HEK293 (cell line): ENCODE results near the gene FAM217A.
A peak's percentile ranks its signal among the peaks of the same experiment; 100 is the strongest.

Source experiments
- CTCF ChIA-PET: fragments of 350-600 bp; formaldehyde crosslinking; extraction: SDS; loops from one replicate; lab custom pipeline; 2021; ENCODE audit warnings: antibody characterized with exemption; lab: Yijun Ruan, JAX
- POLR2A ChIA-PET: fragments of 300-600 bp; formaldehyde crosslinking; extraction: SDS; loops from one replicate; lab custom pipeline; 2020; ENCODE audit warnings: antibody characterized with exemption, inconsistent platforms; lab: Yijun Ruan, JAX
- H3K27ac ChIP-seq: fragments of 200-500 bp; sonication (Bioruptor generic); 2 replicates; pipeline ENCODE4 v1.5.1; 2014; ENCODE audit warnings: low read depth, low read length, control low read depth, inconsistent platforms; ENCODE audit errors: extremely low read depth
- H3K36me3 ChIP-seq, 2 experiments: fragments of 200-500 bp in 1 of 2; sonication (Bioruptor generic) in 1 of 2; 1 replicate in 1 of 2; 2 replicates in 1 of 2; pipeline ENCODE4 v1.5.1; 2014 to 2017; ENCODE audit warnings: inconsistent platforms in 2 of 2, low read length in 2 of 2; ENCODE audit not compliant: control insufficient read depth in 2 of 2, insufficient read depth in 1 of 2
- H3K4me1 ChIP-seq: fragments of 200-500 bp; sonication (Bioruptor generic); 2 replicates; pipeline ENCODE4 v1.5.1; 2014; ENCODE audit warnings: mild to moderate bottlenecking, low read length, inconsistent platforms; ENCODE audit not compliant: control insufficient read depth, insufficient read depth
- H3K4me3 ChIP-seq: 2 replicates; pipeline ENCODE4 v1.5.1; 2011; ENCODE audit warnings: low read depth, mild to moderate bottlenecking, control low read depth, low read length, moderate library complexity
- H3K9me3 ChIP-seq: fragments of 200-500 bp; sonication (Bioruptor generic); 2 replicates; pipeline ENCODE4 v1.5.1; 2014; ENCODE audit warnings: low read depth, low read length, inconsistent platforms; ENCODE audit not compliant: control insufficient read depth, insufficient read depth
- FEZF1 ChIP-seq: fragments of 450-650 bp; formaldehyde crosslinking; IDR thresholded peaks from 2 replicates; pipeline ENCODE4 v1.5.1; 2016; ENCODE audit warnings: missing biosample characterization, missing genetic modification characterization
- GLI4 ChIP-seq: fragments of 450-650 bp; formaldehyde crosslinking; IDR thresholded peaks from 2 replicates; pipeline ENCODE4 v1.5.1; 2016; ENCODE audit warnings: missing biosample characterization, missing genetic modification characterization
- GLIS1 ChIP-seq: fragments of 450-650 bp; formaldehyde crosslinking; IDR thresholded peaks from 2 replicates; pipeline ENCODE4 v1.5.1; 2016; ENCODE audit warnings: missing biosample characterization, missing genetic modification characterization
- KLF16 ChIP-seq: fragments of 450-650 bp; formaldehyde crosslinking; IDR thresholded peaks from 2 replicates; pipeline ENCODE4 v1.5.1; 2017; ENCODE audit warnings: missing biosample characterization, missing genetic modification characterization
- KLF7 ChIP-seq: fragments of 450-650 bp; formaldehyde crosslinking; IDR thresholded peaks from 2 replicates; pipeline ENCODE4 v1.5.1; 2016; ENCODE audit warnings: missing biosample characterization, missing genetic modification characterization, borderline replicate concordance
- RBAK ChIP-seq: fragments of 450-650 bp; formaldehyde crosslinking; IDR thresholded peaks from 2 replicates; pipeline ENCODE4 v1.5.1; 2016; ENCODE audit warnings: missing biosample characterization, missing genetic modification characterization
- SP7 ChIP-seq: fragments of 450-650 bp; formaldehyde crosslinking; IDR thresholded peaks from 2 replicates; pipeline ENCODE4 v1.5.1; 2016; ENCODE audit warnings: missing biosample characterization, missing genetic modification characterization
- ZBTB7A ChIP-seq: fragments of 450-650 bp; formaldehyde crosslinking; IDR thresholded peaks from 2 replicates; pipeline ENCODE4 v1.5.1; 2016; ENCODE audit warnings: low read depth, missing biosample characterization, missing genetic modification characterization
- ZNF157 ChIP-seq: fragments of 450-650 bp; formaldehyde crosslinking; IDR thresholded peaks from 2 replicates; pipeline ENCODE4 v1.5.1; 2016; ENCODE audit warnings: missing biosample characterization, missing genetic modification characterization
- ZNF174 ChIP-seq: fragments of 450-650 bp; formaldehyde crosslinking; IDR thresholded peaks from 2 replicates; pipeline ENCODE4 v1.5.0; 2017; ENCODE audit warnings: missing biosample characterization, mild to moderate bottlenecking, missing genetic modification characterization
- ZNF488 ChIP-seq: fragments of 450-650 bp; formaldehyde crosslinking; IDR thresholded peaks from 2 replicates; pipeline ENCODE4 v1.5.1; 2016; ENCODE audit warnings: missing biosample characterization, missing genetic modification characterization
- ZNF571 ChIP-seq: fragments of 450-650 bp; formaldehyde crosslinking; IDR thresholded peaks from 2 replicates; pipeline ENCODE4 v1.5.0; 2017; ENCODE audit warnings: missing biosample characterization, missing genetic modification characterization
- ZNF654 ChIP-seq: fragments of 450-650 bp; formaldehyde crosslinking; IDR thresholded peaks from 2 replicates; pipeline ENCODE4 v1.5.1; 2016; ENCODE audit warnings: low read depth, missing biosample characterization, missing genetic modification characterization
- ZNF830 ChIP-seq: fragments of 450-650 bp; IDR thresholded peaks from 2 replicates; pipeline ENCODE4 v1.5.0; 2018; ENCODE audit warnings: missing biosample characterization, missing genetic modification characterization, low read depth, mild to moderate bottlenecking, moderate library complexity
- ZNF843 ChIP-seq: fragments of 450-650 bp; formaldehyde crosslinking; IDR thresholded peaks from 2 replicates; pipeline ENCODE4 v1.5.1; 2016; ENCODE audit warnings: missing biosample characterization, missing genetic modification characterization
- TF ChIP-seq, protein P1 (sequence below): fragments of 450-650 bp; formaldehyde crosslinking; IDR thresholded peaks from 2 replicates; pipeline ENCODE4 v1.5.1; 2016; ENCODE audit warnings: missing biosample characterization, missing genetic modification characterization
- TF ChIP-seq, protein P2 (sequence below): fragments of 450-650 bp; formaldehyde crosslinking; IDR thresholded peaks from 2 replicates; pipeline ENCODE4 v1.5.0; 2017; ENCODE audit warnings: missing biosample characterization, missing genetic modification characterization, borderline replicate concordance
- TF ChIP-seq, protein P3 (sequence below): fragments of 450-650 bp; formaldehyde crosslinking; IDR thresholded peaks from 2 replicates; pipeline ENCODE4 v1.5.1; 2016; ENCODE audit warnings: missing biosample characterization, missing genetic modification characterization

Gene FAM217A

GRCh38 chr6:4105980-4106536, 27.1 kb upstream of the FAM217A start (continued):
- TF ChIP-seq, protein P1, sequence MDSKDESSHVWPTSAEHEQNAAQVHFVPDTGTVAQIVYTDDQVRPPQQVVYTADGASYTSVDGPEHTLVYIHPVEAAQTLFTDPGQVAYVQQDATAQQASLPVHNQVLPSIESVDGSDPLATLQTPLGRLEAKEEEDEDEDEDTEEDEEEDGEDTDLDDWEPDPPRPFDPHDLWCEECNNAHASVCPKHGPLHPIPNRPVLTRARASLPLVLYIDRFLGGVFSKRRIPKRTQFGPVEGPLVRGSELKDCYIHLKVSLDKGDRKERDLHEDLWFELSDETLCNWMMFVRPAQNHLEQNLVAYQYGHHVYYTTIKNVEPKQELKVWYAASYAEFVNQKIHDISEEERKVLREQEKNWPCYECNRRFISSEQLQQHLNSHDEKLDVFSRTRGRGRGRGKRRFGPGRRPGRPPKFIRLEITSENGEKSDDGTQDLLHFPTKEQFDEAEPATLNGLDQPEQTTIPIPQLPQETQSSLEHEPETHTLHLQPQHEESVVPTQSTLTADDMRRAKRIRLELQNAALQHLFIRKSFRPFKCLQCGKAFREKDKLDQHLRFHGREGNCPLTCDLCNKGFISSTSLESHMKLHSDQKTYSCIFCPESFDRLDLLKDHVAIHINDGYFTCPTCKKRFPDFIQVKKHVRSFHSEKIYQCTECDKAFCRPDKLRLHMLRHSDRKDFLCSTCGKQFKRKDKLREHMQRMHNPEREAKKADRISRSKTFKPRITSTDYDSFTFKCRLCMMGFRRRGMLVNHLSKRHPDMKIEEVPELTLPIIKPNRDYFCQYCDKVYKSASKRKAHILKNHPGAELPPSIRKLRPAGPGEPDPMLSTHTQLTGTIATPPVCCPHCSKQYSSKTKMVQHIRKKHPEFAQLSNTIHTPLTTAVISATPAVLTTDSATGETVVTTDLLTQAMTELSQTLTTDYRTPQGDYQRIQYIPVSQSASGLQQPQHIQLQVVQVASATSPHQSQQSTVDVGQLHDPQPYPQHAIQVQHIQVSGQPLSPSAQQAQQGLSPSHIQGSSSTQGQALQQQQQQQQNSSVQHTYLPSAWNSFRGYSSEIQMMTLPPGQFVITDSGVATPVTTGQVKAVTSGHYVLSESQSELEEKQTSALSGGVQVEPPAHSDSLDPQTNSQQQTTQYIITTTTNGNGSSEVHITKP (tag by site-specific recombination) = peak; percentile 40; the same call in 1 of the 2 replicates
- TF ChIP-seq KLF16 (tag by site-specific recombination) (no peak), ZNF174 (no peak), FEZF1 (tag by site-specific recombination) (no peak)
- TF ChIP-seq, protein P2, sequence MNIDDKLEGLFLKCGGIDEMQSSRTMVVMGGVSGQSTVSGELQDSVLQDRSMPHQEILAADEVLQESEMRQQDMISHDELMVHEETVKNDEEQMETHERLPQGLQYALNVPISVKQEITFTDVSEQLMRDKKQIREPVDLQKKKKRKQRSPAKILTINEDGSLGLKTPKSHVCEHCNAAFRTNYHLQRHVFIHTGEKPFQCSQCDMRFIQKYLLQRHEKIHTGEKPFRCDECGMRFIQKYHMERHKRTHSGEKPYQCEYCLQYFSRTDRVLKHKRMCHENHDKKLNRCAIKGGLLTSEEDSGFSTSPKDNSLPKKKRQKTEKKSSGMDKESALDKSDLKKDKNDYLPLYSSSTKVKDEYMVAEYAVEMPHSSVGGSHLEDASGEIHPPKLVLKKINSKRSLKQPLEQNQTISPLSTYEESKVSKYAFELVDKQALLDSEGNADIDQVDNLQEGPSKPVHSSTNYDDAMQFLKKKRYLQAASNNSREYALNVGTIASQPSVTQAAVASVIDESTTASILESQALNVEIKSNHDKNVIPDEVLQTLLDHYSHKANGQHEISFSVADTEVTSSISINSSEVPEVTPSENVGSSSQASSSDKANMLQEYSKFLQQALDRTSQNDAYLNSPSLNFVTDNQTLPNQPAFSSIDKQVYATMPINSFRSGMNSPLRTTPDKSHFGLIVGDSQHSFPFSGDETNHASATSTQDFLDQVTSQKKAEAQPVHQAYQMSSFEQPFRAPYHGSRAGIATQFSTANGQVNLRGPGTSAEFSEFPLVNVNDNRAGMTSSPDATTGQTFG = no peak

- no peaks in the 10 kb centered on the region for H3K36me3 ChIP-seq
- ChIA-PET CTCF (no interaction called here), POLR2A (no interaction called here)
- no peak overlapping the region for H3K27ac ChIP-seq
- TF ChIP-seq ZNF843 (tag by site-specific recombination) (no peak), GLI4 (no peak), ZNF654 (tag by site-specific recombination) (no peak), ZNF571 (tag by site-specific recombination) (no peak), SP7 (tag by site-specific recombination) (no peak), ZNF488 (tag by site-specific recombination) (no peak)
- TF ChIP-seq, protein P3, sequence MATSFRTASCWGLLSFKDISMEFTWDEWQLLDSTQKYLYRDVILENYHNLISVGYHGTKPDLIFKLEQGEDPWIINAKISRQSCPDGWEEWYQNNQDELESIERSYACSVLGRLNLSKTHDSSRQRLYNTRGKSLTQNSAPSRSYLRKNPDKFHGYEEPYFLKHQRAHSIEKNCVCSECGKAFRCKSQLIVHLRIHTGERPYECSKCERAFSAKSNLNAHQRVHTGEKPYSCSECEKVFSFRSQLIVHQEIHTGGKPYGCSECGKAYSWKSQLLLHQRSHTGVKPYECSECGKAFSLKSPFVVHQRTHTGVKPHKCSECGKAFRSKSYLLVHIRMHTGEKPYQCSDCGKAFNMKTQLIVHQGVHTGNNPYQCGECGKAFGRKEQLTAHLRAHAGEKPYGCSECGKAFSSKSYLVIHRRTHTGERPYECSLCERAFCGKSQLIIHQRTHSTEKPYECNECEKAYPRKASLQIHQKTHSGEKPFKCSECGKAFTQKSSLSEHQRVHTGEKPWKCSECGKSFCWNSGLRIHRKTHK (tag by site-specific recombination) = no peak
- H3K9me3 ChIP-seq = no peaks in the 10 kb centered on the region
- H3K4me3 ChIP-seq = no peak overlapping the region
- H3K4me1 ChIP-seq = peaks cover 8% of the 10 kb centered on the region
Observed at GRCh38 chr6:4103929-4104328, 25.0 kb upstream of the FAM217A start.

DNA sequence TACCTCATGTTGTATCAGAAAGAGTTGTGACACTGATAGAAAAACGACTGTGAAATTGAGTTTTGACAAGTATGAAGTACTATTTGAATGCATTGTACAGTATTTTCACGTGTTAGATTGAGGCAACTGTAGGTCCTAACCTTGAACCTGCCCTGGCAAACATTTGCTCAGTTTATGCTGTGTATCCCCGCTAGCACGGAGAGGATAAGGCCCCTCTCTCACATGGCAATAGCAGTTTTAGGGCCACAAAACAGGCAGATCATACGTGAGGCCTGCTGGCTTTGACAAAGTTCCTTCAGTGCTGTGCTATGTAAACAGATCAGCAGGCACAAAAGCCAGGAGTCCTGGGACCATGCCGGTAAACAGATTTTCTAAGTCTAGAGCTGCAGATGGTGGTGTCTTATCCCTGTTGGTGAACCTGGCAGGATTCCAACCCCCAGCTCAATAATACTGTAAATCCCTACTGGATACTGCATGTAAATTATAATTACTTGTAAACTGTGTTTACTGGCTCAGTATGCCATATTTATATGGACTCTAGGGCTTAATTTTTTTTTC, 23.8 kb upstream of the FAM217A start:
- CTCF ChIA-PET = interaction anchor here (0.6 to 0.9 kb wide), 3 partner anchors 13 to 107 kb away, joined by 3 read pairs; no protein-coding TSS in a partner anchor
- H3K27ac ChIP-seq = no peak overlapping the region
- H3K36me3 ChIP-seq = no peaks in the 10 kb centered on the region
- H3K4me3 ChIP-seq = no peak overlapping the region
- peaks cover 4% of the 10 kb centered on the region for H3K4me1 ChIP-seq
- no peaks in the 10 kb centered on the region for H3K9me3 ChIP-seq
- POLR2A ChIA-PET = interaction anchor here (0.7 kb wide), 1 partner anchor 33 kb away, joined by 7 read pairs; the partner anchor contains the start of gene ECI2
- TF ChIP-seq KLF7 (tag by site-specific recombination) (no peak), ZNF830 (tag by site-specific recombination) (no peak), ZBTB7A (no peak), RBAK (tag by site-specific recombination) (no peak), GLIS1 (no peak), ZNF157 (tag by site-specific recombination) (no peak)
- TF ChIP-seq, protein P1 (tag by site-specific recombination) = no peak
